Gastrocnemius medialis (tissue), 4 donors: ENCODE data around the gene CLDN15. TPM values are rescaled to one million over a fixed set of nuclear protein-coding genes. Genes with fewer than 3 reads are reported as not detected.
"Not testable (repeated sequence)": the region's sequence is repeated elsewhere in the genome, so short reads cannot be mapped to it uniquely, and the experiment has no call there.

Experiments
- ATAC-seq, 2 donors: fragments of 150-250 bp; one replicate each; pipeline ENCODE4 v1.9.1; 2016
- DNase-seq, 2 donors: peaks; one replicate each; pipeline ENCODE4 v3.0.0-alpha.2; 2019
- H3K27ac ChIP-seq, 4 donors: fragments of 200-600 bp; sonication (generic); 1 replicate in 1 of 4; 2 replicates in 3 of 4; pipeline ENCODE4 v1.5.1; 2016 to 2018; ENCODE audit warnings: mild to moderate bottlenecking in 2 of 4, moderate library complexity in 1 of 4
- H3K27me3 ChIP-seq, 3 donors: fragments of 200-600 bp; sonication (generic) in 2 of 3; 1 replicate in 1 of 3; 2 replicates in 2 of 3; pipeline versions ENCODE4 v1.5.1 to v1.6.0; 2016 to 2019; ENCODE audit warnings: mild to moderate bottlenecking in 1 of 3, moderate library complexity in 1 of 3
- H3K36me3 ChIP-seq, 2 donors: fragments of 200-600 bp; sonication (generic) in 1 of 2; one replicate each; pipeline ENCODE4 v1.5.1; 2017 to 2018
- H3K4me1 ChIP-seq, 2 donors: fragments of 200-600 bp; sonication (generic) in 1 of 2; one replicate each; pipeline ENCODE4 v1.5.1; 2016 to 2017; ENCODE audit warnings: mild to moderate bottlenecking in 2 of 2
- H3K4me3 ChIP-seq, 4 donors: fragments of 200-600 bp; sonication (generic) in 3 of 4; 1 replicate in 1 of 4; 2 replicates in 3 of 4; pipeline ENCODE4 v1.5.1; 2016 to 2019; ENCODE audit warnings: mild to moderate bottlenecking in 2 of 4
- H3K9me3 ChIP-seq, 3 donors: fragments of 200-600 bp; sonication (generic) in 2 of 3; 1 replicate in 1 of 3; 2 replicates in 2 of 3; pipeline ENCODE4 v1.5.1; 2016 to 2019
- POLR2A ChIP-seq, 2 donors: fragments of 450-650 bp; IDR thresholded peaks; one replicate each; pipeline ENCODE4 v1.6.1; 2017; ENCODE audit warnings: antibody characterized with exemption in 2 of 2, mild to moderate bottlenecking in 2 of 2, moderate library complexity in 2 of 2
- in situ Hi-C, 4 donors: fragments of 200-750 bp; cut with MboI; loops; one replicate each; pipeline versions ENCODE4 v1.15.0 to v1.8.0; 2017; ENCODE audit warnings: low sequenced_read_pairs in 4 of 4
- intact Hi-C: fragments of 100-400 bp; cut with DNase I; formaldehyde crosslinking; loops from one replicate; pipeline ENCODE4 v1.15.1; 2023; ENCODE audit warnings: low total_unique reads
- total RNA-seq, 4 donors: library from RNA; depleted of rRNA; stranded (reverse); fragments of >200 nt; gene quantifications; one replicate each; pipeline versions ENCODE4 v1.1.0 to v1.2.3, GENCODE V29; 2016
- TF ChIP-seq, protein P1 (sequence below), 5 experiments: fragments of 450-650 bp in 3 of 5; fragments of 200-600 bp in 2 of 5; sonication (generic) in 2 of 5; IDR thresholded peaks in 4 of 5; conservative IDR thresholded peaks in 1 of 5; 1 replicate in 4 of 5; 2 replicates in 1 of 5; pipeline ENCODE4 v1.5.1; 2016 to 2019; ENCODE audit warnings: antibody characterized with exemption in 5 of 5, mild to moderate bottlenecking in 3 of 5, moderate library complexity in 3 of 5

The CLDN15 gene
- total RNA-seq, 4 donors from 2014 or later = 0.87 to 3.2 (median 1.4) TPM

DNA sequence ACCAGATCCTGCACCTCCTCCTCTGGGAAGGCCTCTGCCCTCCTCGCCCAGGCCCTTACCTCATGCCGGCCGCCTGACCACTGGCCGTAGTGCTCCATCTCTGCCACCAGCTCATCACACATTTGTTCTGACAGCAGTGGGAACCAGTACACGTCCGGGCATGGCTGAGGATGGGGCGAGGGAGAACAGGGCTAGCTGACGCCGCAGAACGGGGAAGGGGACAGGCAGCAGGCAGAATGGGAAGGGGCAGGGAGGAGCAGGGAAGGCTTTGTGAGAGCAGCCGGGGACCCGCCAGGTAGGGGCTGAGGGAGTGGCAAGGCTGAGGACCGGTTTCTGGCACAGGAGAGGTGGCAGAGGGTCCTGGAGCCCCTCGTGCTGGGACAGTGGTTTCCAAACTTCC is 28.8 kb downstream of the CLDN15 start:
- Histone ChIP-seq H3K36me3 (peaks cover 0 to 43% of the 10 kb centered on the region in 2 donors), H3K4me1 (no peaks in the 10 kb centered on the region), H3K4me3 (no peak overlapping the region), H3K9me3 (no peaks in the 10 kb centered on the region), H3K27ac (no peak overlapping the region), H3K27me3 (peaks cover 0 to 3% (median 0%) of the 10 kb centered on the region in 3 donors)
- ATAC-seq = no peak
- no peak for DNase-seq
- intact Hi-C loops (no loop called here), in situ Hi-C loops (no loop called here)
- TF ChIP-seq, protein P1, sequence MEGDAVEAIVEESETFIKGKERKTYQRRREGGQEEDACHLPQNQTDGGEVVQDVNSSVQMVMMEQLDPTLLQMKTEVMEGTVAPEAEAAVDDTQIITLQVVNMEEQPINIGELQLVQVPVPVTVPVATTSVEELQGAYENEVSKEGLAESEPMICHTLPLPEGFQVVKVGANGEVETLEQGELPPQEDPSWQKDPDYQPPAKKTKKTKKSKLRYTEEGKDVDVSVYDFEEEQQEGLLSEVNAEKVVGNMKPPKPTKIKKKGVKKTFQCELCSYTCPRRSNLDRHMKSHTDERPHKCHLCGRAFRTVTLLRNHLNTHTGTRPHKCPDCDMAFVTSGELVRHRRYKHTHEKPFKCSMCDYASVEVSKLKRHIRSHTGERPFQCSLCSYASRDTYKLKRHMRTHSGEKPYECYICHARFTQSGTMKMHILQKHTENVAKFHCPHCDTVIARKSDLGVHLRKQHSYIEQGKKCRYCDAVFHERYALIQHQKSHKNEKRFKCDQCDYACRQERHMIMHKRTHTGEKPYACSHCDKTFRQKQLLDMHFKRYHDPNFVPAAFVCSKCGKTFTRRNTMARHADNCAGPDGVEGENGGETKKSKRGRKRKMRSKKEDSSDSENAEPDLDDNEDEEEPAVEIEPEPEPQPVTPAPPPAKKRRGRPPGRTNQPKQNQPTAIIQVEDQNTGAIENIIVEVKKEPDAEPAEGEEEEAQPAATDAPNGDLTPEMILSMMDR (IDR thresholded peaks at IDR 0.05 in 4 of 5, conservative IDR thresholded peaks at IDR 0.05 in 1 of 5) = no peak
- TF ChIP-seq POLR2A (IDR thresholded peaks at IDR 0.05) = no peak

DNA sequence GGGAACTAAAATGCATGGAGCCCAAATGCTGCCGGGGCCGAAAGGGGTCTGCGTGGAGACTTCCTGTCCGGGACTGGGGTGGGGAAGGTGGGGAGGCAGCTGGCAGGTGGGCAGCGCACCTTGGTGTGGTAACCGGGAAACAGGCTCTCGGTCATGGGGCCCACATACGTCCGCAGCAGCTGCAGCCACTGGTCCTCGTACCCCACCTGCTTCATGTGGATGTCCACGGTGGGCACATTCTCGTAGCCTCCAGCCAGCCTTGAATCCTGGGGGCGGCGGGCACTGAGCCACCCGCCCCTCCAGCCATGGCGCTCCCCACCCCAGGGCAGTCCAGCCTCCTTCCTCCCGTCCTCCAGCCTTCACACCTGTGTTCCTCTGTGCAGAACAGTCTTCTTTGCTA is 30.1 kb downstream of the CLDN15 start:
- ATAC-seq (no peak), DNase-seq (no peak)
- no peaks in the 10 kb centered on the region for H3K4me1 ChIP-seq
- H3K27ac ChIP-seq = no peak overlapping the region
- peaks cover 0 to 39% of the 10 kb centered on the region in 2 donors for H3K36me3 ChIP-seq
- H3K27me3 ChIP-seq = peaks cover 10 to 12% (median 10%) of the 10 kb centered on the region in 3 donors
- H3K9me3 ChIP-seq = no peaks in the 10 kb centered on the region
- H3K4me3 ChIP-seq = no peak overlapping the region
- TF ChIP-seq, protein P1 (IDR thresholded peaks at IDR 0.05 in 4 of 5, conservative IDR thresholded peaks at IDR 0.05 in 1 of 5) = no peak
- no peak for TF ChIP-seq POLR2A (IDR thresholded peaks at IDR 0.05)
- in situ Hi-C loops (no loop called here), intact Hi-C loops (no loop called here)

DNA sequence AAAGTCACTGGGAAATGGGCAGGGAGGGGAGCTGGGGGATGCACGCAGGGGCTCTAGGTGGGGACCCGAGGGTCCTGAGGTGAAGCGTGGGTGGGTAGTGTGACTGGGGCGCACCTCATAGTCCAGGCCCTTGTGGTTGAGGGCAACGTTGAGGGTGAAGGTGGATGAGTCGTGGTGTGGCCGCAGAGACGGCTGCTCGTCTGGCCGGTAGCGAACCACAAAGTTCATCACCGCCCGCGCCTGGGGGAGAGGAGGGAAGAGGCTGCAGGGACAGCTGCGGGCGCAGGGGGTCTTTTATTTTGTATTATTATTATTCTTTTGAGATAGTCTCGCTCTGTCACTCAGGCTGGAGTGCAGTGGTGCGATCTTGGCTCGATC is 30.9 kb downstream of the CLDN15 start:
- DNase-seq = no peak
- H3K9me3 ChIP-seq = no peaks in the 10 kb centered on the region
- TF ChIP-seq, protein P1 (IDR thresholded peaks at IDR 0.05 in 4 of 5, conservative IDR thresholded peaks at IDR 0.05 in 1 of 5) = no peak
- TF ChIP-seq POLR2A (IDR thresholded peaks at IDR 0.05) = no peak
- H3K27me3 ChIP-seq = peaks cover 18 to 20% (median 18%) of the 10 kb centered on the region in 3 donors
- intact Hi-C loops (no loop called here), in situ Hi-C loops (no loop called here)
- H3K4me1 ChIP-seq = peaks cover 0 to 5% of the 10 kb centered on the region in 2 donors
- no peak overlapping the region for H3K27ac ChIP-seq
- no peak overlapping the region for H3K4me3 ChIP-seq
- ATAC-seq = no peak
- H3K36me3 ChIP-seq = peaks cover 0 to 31% of the 10 kb centered on the region in 2 donors

DNA sequence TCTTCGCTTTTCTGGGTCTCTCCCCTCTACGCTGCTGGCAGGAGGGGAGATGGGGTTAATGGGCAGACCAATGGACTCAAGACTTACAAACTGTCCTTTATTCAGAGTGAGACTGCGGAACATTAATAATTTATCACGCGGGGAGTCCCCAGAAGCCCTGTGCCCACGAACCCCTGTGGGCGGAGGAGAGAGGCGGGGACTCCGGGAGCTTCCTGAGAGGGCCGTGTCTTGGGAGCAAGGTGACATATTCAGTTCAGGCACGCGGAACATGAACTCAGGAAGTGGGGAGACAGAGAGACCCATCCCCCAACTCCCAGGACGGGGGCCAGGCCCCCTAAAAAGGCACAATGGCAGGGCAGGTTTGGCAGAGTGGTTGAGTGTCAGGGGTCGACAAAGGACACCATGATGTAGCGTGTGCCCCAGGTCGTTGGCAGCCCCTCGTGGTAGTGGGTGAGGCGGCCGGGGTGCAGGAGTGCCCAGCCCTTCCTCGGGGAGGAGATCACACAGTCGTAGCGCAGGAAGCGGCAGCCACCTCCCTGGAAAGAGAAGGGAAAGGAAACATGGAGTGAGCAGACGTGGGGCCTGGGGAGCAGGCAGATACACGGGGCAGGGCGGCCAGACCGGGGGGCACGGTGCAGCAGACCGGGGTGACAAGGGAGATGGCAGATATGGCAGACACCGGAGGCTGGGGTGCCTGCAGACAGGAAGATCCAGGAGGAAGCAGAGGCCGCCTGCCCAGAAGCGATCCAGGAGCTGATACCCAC is 31.5 kb downstream of the CLDN15 start:
- Histone ChIP-seq H3K27ac (no peak overlapping the region), H3K27me3 (peaks cover 23 to 26% (median 23%) of the 10 kb centered on the region in 3 donors), H3K4me1 (peaks cover 0 to 7% of the 10 kb centered on the region in 2 donors), H3K9me3 (no peaks in the 10 kb centered on the region), H3K4me3 (no peak overlapping the region), H3K36me3 (peaks cover 0 to 25% of the 10 kb centered on the region in 2 donors)
- intact Hi-C loops (no loop called here), in situ Hi-C loops (no loop called here)
- no peak for DNase-seq
- ATAC-seq = no peak
- TF ChIP-seq, protein P1 (IDR thresholded peaks at IDR 0.05 in 4 of 5, conservative IDR thresholded peaks at IDR 0.05 in 1 of 5) = no peak
- no peak for TF ChIP-seq POLR2A (IDR thresholded peaks at IDR 0.05)

DNA sequence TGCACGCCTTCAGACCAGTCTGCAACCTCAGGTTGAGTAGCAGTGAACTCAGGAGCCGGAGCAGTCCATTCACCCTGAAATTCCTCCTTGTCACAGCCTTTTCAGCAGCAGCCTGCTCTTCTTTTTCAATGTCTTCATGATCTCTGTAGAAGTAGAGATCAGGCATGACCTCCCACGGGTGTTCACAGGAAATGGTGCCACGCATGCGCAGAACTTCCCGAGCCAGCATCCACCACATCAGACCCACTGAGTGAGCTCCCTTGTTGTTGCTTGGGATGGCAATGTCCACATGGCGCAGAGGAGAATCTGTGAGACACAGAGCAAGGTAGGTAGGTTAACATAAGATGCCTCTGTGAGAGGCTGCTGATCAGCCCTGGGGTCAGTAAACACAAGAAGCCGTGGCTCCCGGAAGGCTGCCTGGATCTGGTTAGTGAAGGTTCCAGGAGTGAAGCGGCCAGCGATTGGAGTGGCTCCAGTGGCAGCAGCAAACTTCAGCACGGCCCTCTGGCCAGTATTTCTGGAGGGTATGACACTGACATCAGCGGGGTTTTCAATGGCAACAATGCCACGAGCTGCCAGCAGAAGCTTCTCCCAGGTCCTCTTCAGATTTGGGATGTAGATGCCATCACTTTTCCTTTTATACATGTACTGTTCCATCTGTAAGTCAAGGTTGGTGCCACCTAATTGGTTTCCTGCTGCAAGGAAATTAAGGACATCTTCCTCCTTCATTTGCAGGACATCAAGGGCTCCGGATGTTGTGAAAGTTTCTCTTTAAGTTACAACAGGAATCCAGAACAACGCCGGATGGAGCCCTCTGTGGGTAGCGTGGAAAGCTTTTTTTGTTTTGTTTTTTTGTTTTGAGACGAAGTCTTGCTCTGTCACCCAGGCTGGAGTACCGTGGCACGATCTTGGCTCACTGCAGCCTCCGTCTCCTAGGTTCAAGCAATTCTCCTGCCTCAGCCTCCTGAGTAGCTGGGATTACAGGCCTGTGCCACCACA is 33.6 kb downstream of the CLDN15 start:
- in situ Hi-C loops, intact Hi-C loops: not testable (repeated sequence)
- peaks cover 36 to 41% (median 37%) of the 10 kb centered on the region in 3 donors for H3K27me3 ChIP-seq

More for the DNA sequence above, 33.6 kb downstream of the CLDN15 start:
- not testable (repeated sequence) for H3K4me3 ChIP-seq, ATAC-seq, H3K27ac ChIP-seq, H3K9me3 ChIP-seq, H3K4me1 ChIP-seq, DNase-seq
- peaks cover 0 to 10% of the 10 kb centered on the region in 2 donors for H3K36me3 ChIP-seq
